ENCODE measurements around the gene SCG2.

- no peak for TF ChIP-seq CTCF (tag by site-specific recombination; IDR thresholded peaks at IDR 0.05)
- 0 out of 2 replicates have a peak, but pooled peaks have one; percentile 33 for TF ChIP-seq EGR2 (tag by site-specific recombination; IDR thresholded peaks at IDR 0.05; ENCODE audit: low read depth)
- no peak for TF ChIP-seq ZNF701 (tag by site-specific recombination; IDR thresholded peaks at IDR 0.05)
- TF ChIP-seq ZFP37 (tag by site-specific recombination; IDR thresholded peaks at IDR 0.05) = 0 out of 2 replicates have a peak, but pooled peaks have one; percentile 20
- peak; percentile 85 for TF ChIP-seq PRDM10 (tag by site-specific recombination; IDR thresholded peaks at IDR 0.05)
- TF ChIP-seq SP2 (tag by site-specific recombination; IDR thresholded peaks at IDR 0.05) = no peak
- TF ChIP-seq ZBTB7A (tag by site-specific recombination; IDR thresholded peaks at IDR 0.05; ENCODE audit: low read depth) = no peak
- peak; percentile 25; the same call in 1 of the 2 replicates for TF ChIP-seq TRIM28 (IDR thresholded peaks at IDR 0.05; ENCODE audit: borderline replicate concordance, low read length)
- TF ChIP-seq ZNF16 (tag by site-specific recombination; IDR thresholded peaks at IDR 0.05; ENCODE audit: low read depth) = no peak
- TF ChIP-seq ZFP3 (tag by site-specific recombination; IDR thresholded peaks at IDR 0.05; ENCODE audit: low read depth) = no peak
- no peak for TF ChIP-seq REST (tag by site-specific recombination; IDR thresholded peaks at IDR 0.05)
- TF ChIP-seq ZBTB8A (tag by site-specific recombination; IDR thresholded peaks at IDR 0.05) = no peak
- TF ChIP-seq ZFP41 (tag by site-specific recombination; IDR thresholded peaks at IDR 0.05; ENCODE audit: borderline replicate concordance) = no peak
Observed at GRCh38 chr2:223563462-223563861, 38.7 kb downstream of the SCG2 start.

All from HEK293 (cell line).